ENCODE results near the gene AHRR.

AHRR gene

DNA sequence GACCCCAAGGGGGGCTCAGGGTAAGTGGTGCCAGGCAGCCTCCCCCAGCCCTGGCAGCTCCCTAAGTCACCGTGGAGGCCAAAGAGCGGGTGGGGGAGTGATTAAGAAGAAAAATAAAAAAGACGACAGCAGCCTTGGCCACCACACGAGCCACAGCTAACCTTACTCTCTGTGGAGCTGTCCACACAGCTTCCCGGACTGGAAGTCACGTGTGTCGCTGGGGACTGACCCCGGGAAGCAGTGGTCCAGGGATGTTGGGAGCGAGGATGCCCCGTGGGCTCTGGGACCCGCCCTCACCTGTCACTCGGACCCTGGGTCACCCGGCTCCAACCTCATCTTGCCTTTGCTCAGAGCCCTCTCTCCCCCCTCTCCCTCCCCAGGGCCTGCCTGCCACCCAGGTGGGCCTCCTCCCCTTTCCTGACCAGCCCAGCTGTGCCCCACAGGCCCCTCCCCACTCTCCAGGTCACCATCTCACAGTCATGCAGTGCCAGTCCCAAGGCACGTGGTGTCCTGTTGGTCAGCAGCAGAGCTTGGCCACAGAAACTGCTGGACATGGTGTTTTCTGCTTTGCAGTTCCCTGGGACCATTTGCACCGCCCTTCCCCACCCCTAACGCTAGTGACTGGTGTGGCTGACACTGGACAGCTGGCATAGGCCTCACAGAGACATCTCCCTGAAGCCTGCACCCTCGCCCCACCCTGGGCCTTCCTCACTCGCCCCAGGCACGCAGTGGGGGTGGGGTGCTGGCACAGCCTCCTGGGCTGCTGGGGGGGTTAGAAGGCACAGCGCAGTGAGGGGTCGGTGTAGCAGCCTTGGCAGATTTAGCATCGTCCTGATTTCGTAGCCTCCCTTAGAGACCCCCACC is 111.6 kb downstream of the AHRR start:
- Histone ChIP-seq H3K27me3 (ENCODE audit: control insufficient read depth in 5 of 5, insufficient read depth in 4 of 5, low read length in 5 of 5) (peaks cover 11 to 58% (median 34%) of the 10 kb centered on the region in 5 donors), H3K4me3 (ENCODE audit: low read depth in 1 of 5, low read length in 5 of 5) (no peak overlapping the region), H3K27ac (ENCODE audit: low read depth, low read length) (no peak overlapping the region), H3K36me3 (ENCODE audit: control insufficient read depth in 5 of 5, insufficient read depth in 5 of 5, low read length in 5 of 5) (no peaks in the 10 kb centered on the region), H3K9ac (ENCODE audit: low read length in 5 of 5) (no peak overlapping the region), H3K9me3 (ENCODE audit: control insufficient read depth in 5 of 5, low read length in 5 of 5) (no peaks in the 10 kb centered on the region), H3K4me1 (ENCODE audit: control insufficient read depth in 5 of 5, insufficient read depth in 5 of 5, low read length in 5 of 5) (peaks cover 0 to 11% (median 9%) of the 10 kb centered on the region in 5 donors)

- Histone ChIP-seq H3K27ac (ENCODE audit: low read depth, low read length) (no peak overlapping the region), H3K27me3 (ENCODE audit: control insufficient read depth in 5 of 5, insufficient read depth in 4 of 5, low read length in 5 of 5) (peaks cover 11 to 58% (median 37%) of the 10 kb centered on the region in 5 donors), H3K4me3 (ENCODE audit: low read depth in 1 of 5, low read length in 5 of 5) (no peak overlapping the region), H3K9me3 (ENCODE audit: control insufficient read depth in 5 of 5, low read length in 5 of 5) (no peaks in the 10 kb centered on the region), H3K36me3 (ENCODE audit: control insufficient read depth in 5 of 5, insufficient read depth in 5 of 5, low read length in 5 of 5) (no peaks in the 10 kb centered on the region), H3K4me1 (ENCODE audit: control insufficient read depth in 5 of 5, insufficient read depth in 5 of 5, low read length in 5 of 5) (peaks cover 0 to 11% (median 9%) of the 10 kb centered on the region in 5 donors), H3K9ac (ENCODE audit: low read length in 5 of 5) (no peak overlapping the region)
These were observed 112.3 kb downstream of the AHRR start for GRCh38 chr5:433836-434235.

GRCh38 chr5:434443-435146 is 113.1 kb downstream of the AHRR start:
- Histone ChIP-seq H3K4me3 (ENCODE audit: low read depth in 1 of 5, low read length in 5 of 5) (no peak overlapping the region), H3K9ac (ENCODE audit: low read length in 5 of 5) (no peak overlapping the region), H3K4me1 (ENCODE audit: control insufficient read depth in 5 of 5, insufficient read depth in 5 of 5, low read length in 5 of 5) (peaks cover 0 to 7% (median 5%) of the 10 kb centered on the region in 5 donors), H3K9me3 (ENCODE audit: control insufficient read depth in 5 of 5, low read length in 5 of 5) (no peaks in the 10 kb centered on the region), H3K36me3 (ENCODE audit: control insufficient read depth in 5 of 5, insufficient read depth in 5 of 5, low read length in 5 of 5) (no peaks in the 10 kb centered on the region), H3K27me3 (ENCODE audit: control insufficient read depth in 5 of 5, insufficient read depth in 4 of 5, low read length in 5 of 5) (peaks cover 14 to 58% (median 40%) of the 10 kb centered on the region in 5 donors), H3K27ac (ENCODE audit: low read depth, low read length) (no peak overlapping the region)

DNA sequence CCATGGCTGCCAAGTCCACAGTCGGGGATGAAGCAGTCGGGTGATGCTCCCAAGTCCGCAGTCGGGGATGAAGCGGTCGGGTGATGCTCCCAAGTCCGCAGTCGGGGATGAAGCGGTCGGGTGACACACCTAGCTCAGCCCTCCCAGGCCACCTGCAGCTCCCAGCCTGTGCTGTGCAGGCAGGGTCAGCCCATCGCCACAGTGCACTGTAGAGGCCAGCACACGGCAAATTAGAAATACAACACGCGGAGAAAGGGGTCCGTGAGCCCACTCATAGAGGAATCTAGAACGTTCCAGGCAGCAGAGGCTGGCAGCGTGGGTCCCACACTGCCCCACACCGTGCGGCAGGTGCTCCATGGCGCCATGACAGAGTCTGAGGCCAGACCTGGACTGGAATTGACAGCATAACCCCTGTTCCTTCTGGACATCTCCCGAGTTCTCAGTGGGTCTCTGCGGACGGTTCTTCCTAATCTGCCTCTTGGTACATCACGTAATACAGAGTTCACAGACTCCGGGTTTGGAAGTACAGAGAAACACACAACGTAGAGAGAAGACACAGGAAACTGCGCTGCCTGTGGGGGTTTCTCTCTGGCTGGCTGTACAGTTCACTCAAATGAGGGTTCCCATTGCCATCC is 113.8 kb downstream of the AHRR start:
- Histone ChIP-seq H3K4me3 (ENCODE audit: low read depth in 1 of 5, low read length in 5 of 5) (no peak overlapping the region), H3K9ac (ENCODE audit: low read length in 5 of 5) (no peak overlapping the region), H3K27me3 (ENCODE audit: control insufficient read depth in 5 of 5, insufficient read depth in 4 of 5, low read length in 5 of 5) (peaks cover 14 to 58% (median 36%) of the 10 kb centered on the region in 5 donors), H3K4me1 (ENCODE audit: control insufficient read depth in 5 of 5, insufficient read depth in 5 of 5, low read length in 5 of 5) (peaks cover 0 to under 1% (median 0%) of the 10 kb centered on the region in 5 donors), H3K9me3 (ENCODE audit: control insufficient read depth in 5 of 5, low read length in 5 of 5) (no peaks in the 10 kb centered on the region), H3K36me3 (ENCODE audit: control insufficient read depth in 5 of 5, insufficient read depth in 5 of 5, low read length in 5 of 5) (no peaks in the 10 kb centered on the region), H3K27ac (ENCODE audit: low read depth, low read length) (no peak overlapping the region)

GRCh38 chr5:435961-436640 is 114.6 kb downstream of the AHRR start:
- no peak overlapping the region for H3K27ac ChIP-seq (ENCODE audit: low read depth, low read length)

GRCh38 chr5:436641-436975 is 115.1 kb downstream of the AHRR start:
- Histone ChIP-seq H3K4me1 (ENCODE audit: control insufficient read depth in 5 of 5, insufficient read depth in 5 of 5, low read length in 5 of 5) (peaks cover 0 to 4% (median 2%) of the 10 kb centered on the region in 5 donors), H3K27me3 (ENCODE audit: control insufficient read depth in 5 of 5, insufficient read depth in 4 of 5, low read length in 5 of 5) (peaks cover 11 to 46% (median 25%) of the 10 kb centered on the region in 5 donors), H3K9me3 (ENCODE audit: control insufficient read depth in 5 of 5, low read length in 5 of 5) (no peaks in the 10 kb centered on the region), H3K27ac (ENCODE audit: low read depth, low read length) (no peak overlapping the region), H3K4me3 (ENCODE audit: low read depth in 1 of 5, low read length in 5 of 5) (no peak overlapping the region), H3K9ac (ENCODE audit: low read length in 5 of 5) (no peak overlapping the region), H3K36me3 (ENCODE audit: control insufficient read depth in 5 of 5, insufficient read depth in 5 of 5, low read length in 5 of 5) (no peaks in the 10 kb centered on the region)

More at GRCh38 chr5:435961-436640, 114.6 kb downstream of the AHRR start:
- H3K4me1 ChIP-seq (ENCODE audit: control insufficient read depth in 5 of 5, insufficient read depth in 5 of 5, low read length in 5 of 5): peaks cover 0 to 4% (median 2%) of the 10 kb centered on the region in 5 donors
- peaks cover 11 to 51% (median 27%) of the 10 kb centered on the region in 5 donors for H3K27me3 ChIP-seq (ENCODE audit: control insufficient read depth in 5 of 5, insufficient read depth in 4 of 5, low read length in 5 of 5)
- no peaks in the 10 kb centered on the region for H3K9me3 ChIP-seq (ENCODE audit: control insufficient read depth in 5 of 5, low read length in 5 of 5)
- no peaks in the 10 kb centered on the region for H3K36me3 ChIP-seq (ENCODE audit: control insufficient read depth in 5 of 5, insufficient read depth in 5 of 5, low read length in 5 of 5)
- no peak overlapping the region for H3K9ac ChIP-seq (ENCODE audit: low read length in 5 of 5)
- no peak overlapping the region for H3K4me3 ChIP-seq (ENCODE audit: low read depth in 1 of 5, low read length in 5 of 5)

DNA sequence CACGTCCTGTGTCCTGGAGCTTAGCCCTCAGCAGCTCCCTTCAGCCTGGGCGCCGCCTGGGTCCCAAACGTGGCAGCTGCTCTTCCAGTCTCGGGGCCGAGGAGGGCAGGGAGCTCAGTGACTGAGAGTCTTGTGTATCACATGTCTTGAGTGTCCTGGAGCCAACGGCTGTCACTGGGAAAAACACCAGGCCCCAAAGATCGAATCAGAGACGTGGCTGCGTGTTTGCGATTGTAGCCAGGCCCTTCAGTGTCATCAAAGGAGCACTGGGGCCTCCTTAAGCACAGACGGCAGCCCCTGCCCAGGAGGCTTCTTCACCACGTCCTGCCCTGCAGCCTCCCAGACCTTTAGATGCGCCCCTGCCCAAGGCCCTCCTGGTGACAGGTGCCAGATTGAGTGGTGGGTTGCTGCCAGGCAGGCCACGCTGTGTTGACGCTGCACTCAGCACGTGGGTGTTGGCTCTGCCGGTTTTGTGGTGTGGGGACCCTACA is 115.8 kb downstream of the AHRR start:
- Histone ChIP-seq H3K27me3 (ENCODE audit: control insufficient read depth in 5 of 5, insufficient read depth in 4 of 5, low read length in 5 of 5) (peaks cover 11 to 44% (median 23%) of the 10 kb centered on the region in 5 donors), H3K9ac (ENCODE audit: low read length in 5 of 5) (no peak overlapping the region), H3K27ac (ENCODE audit: low read depth, low read length) (no peak overlapping the region), H3K36me3 (ENCODE audit: control insufficient read depth in 5 of 5, insufficient read depth in 5 of 5, low read length in 5 of 5) (no peaks in the 10 kb centered on the region), H3K4me3 (ENCODE audit: low read depth in 1 of 5, low read length in 5 of 5) (no peak overlapping the region), H3K9me3 (ENCODE audit: control insufficient read depth in 5 of 5, low read length in 5 of 5) (no peaks in the 10 kb centered on the region), H3K4me1 (ENCODE audit: control insufficient read depth in 5 of 5, insufficient read depth in 5 of 5, low read length in 5 of 5) (peaks cover 4 to 8% (median 5%) of the 10 kb centered on the region in 5 donors)

DNA sequence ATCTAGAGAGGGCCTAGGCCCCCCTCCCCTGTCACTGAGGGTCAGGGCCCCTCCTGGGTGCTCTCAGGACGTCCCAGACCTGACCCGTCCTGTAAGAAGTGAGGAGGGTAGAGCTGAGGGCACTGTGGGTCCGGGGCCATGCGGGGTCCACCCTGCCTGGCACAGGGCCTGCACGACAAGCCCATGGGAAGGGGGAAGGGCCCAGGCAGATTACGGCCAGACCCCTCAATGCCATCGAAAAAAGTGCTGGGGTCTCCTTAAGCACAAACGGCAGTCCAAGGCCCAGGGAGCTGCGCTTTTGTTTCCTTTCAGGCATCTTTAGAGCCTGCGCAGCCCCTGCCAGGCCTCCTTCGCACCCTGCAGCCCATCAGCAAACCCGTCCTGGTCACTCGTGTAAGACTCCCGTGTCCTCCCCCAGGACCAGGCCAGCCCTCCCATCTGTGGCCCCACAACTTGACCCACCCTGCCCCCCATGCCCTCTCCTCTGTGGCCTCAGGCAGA is 117.0 kb downstream of the AHRR start:
- H3K4me1 ChIP-seq (ENCODE audit: control insufficient read depth in 5 of 5, insufficient read depth in 5 of 5, low read length in 5 of 5): peaks cover 4 to 18% (median 13%) of the 10 kb centered on the region in 5 donors
- H3K27ac ChIP-seq (ENCODE audit: low read depth, low read length): no peak overlapping the region
- no peaks in the 10 kb centered on the region for H3K9me3 ChIP-seq (ENCODE audit: control insufficient read depth in 5 of 5, low read length in 5 of 5)
- peaks cover 10 to 38% (median 19%) of the 10 kb centered on the region in 5 donors for H3K27me3 ChIP-seq (ENCODE audit: control insufficient read depth in 5 of 5, insufficient read depth in 4 of 5, low read length in 5 of 5)
- no peak overlapping the region for H3K4me3 ChIP-seq (ENCODE audit: low read depth in 1 of 5, low read length in 5 of 5)
- H3K9ac ChIP-seq (ENCODE audit: low read length in 5 of 5): no peak overlapping the region
- H3K36me3 ChIP-seq (ENCODE audit: control insufficient read depth in 5 of 5, insufficient read depth in 5 of 5, low read length in 5 of 5): no peaks in the 10 kb centered on the region

DNA sequence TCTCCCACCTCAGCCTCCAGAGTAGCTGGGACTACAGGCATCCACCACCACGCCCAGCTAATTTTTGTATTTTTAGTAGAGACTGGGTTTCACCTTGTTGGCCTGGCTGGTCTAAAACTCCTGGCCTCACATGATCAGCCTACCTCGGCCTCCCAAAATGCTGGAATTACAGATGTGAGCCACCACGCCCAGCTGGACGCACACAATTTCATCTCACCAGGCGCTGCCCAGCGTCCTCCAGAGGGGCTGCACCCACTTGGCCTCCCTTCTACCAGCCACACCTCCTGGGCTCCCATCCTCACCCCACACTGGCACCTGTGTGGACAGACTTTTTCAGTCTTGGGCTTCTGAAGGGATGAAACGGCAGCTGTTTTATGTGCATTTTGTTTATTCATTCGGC is 117.7 kb downstream of the AHRR start:
- no peak overlapping the region for H3K27ac ChIP-seq (ENCODE audit: low read depth, low read length)
- no peaks in the 10 kb centered on the region for H3K36me3 ChIP-seq (ENCODE audit: control insufficient read depth in 5 of 5, insufficient read depth in 5 of 5, low read length in 5 of 5)
- no peak overlapping the region for H3K4me3 ChIP-seq (ENCODE audit: low read depth in 1 of 5, low read length in 5 of 5)
- H3K9ac ChIP-seq (ENCODE audit: low read length in 5 of 5): no peak overlapping the region
- no peaks in the 10 kb centered on the region for H3K9me3 ChIP-seq (ENCODE audit: control insufficient read depth in 5 of 5, low read length in 5 of 5)
- peaks cover 8 to 31% (median 18%) of the 10 kb centered on the region in 5 donors for H3K27me3 ChIP-seq (ENCODE audit: control insufficient read depth in 5 of 5, insufficient read depth in 4 of 5, low read length in 5 of 5)
- peaks cover 4 to 24% (median 19%) of the 10 kb centered on the region in 5 donors for H3K4me1 ChIP-seq (ENCODE audit: control insufficient read depth in 5 of 5, insufficient read depth in 5 of 5, low read length in 5 of 5)

All from subcutaneous abdominal adipose tissue (tissue), 5 donors.